Smooth muscle cell of bladder (primary cell): ENCODE results near the gene OR52L1. TPM values are rescaled to one million over a fixed set of nuclear protein-coding genes. Genes with fewer than 3 reads are reported as not detected.

Experiments
- total RNA-seq: library from RNA; depleted of rRNA; stranded (reverse); fragments of >200 nt; gene quantifications from 2 replicates; pipeline ENCODE4 v1.2.3, GENCODE V29; 2014

The OR52L1 gene
- not detected in 2 replicates for total RNA-seq

DNA sequence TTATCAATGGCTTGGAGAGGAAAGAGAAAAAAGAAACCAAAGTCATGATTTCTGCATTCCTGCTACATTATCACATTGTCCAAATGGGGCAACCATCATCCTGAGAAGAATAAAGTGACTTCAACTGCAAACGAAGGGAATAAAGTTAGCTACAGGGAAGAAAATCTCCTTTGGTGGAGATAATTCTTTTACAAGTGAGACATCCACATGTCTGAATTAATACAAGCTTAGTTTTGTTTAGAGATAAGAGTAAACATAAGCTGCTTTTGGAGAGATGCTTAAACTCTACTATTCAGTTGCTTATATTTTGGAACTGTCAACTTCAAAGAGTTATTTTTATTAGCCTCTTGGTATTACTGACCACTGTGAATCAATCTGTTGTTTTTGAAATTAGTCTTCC, at the start of gene OR52L1:
OR52L1 (minus strand) TSS at position 101 of the 400 bp plus-strand sequence; CDS start at position 46, 55 bp downstream.

GRCh38 chr11:6030708-6031405, 44.1 kb upstream of the OR52L1 start, which contains the start of gene OR56A1:
OR56A1 (minus strand) TSS chr11:6030758; CDS start chr11:6027692, 3,066 bp downstream.

DNA sequence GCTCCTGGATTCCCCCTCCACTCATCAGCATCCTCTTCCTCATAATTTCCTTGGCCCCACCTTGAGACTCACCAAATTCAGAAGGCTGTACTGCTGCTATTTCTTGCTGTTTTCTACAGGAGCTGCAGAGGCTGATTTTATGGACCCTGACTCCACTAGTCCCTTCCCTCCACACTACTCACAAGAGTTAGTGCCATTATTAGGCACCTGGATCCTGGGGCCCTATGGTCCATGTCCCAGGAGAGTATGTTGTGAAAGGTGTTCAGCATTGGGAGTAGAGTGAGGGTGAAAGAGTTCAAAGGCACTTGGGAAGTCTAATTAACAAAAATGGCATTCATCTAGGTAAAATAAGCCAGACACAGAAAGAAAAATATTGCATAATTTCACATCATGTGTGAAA, 20.1 kb upstream of the OR52L1 start, which contains the start of gene OR56A4:
OR56A4 (minus strand) TSS at position 101 of the 400 bp plus-strand sequence. CDS start 3,954 bp downstream, outside the sequence.

DNA sequence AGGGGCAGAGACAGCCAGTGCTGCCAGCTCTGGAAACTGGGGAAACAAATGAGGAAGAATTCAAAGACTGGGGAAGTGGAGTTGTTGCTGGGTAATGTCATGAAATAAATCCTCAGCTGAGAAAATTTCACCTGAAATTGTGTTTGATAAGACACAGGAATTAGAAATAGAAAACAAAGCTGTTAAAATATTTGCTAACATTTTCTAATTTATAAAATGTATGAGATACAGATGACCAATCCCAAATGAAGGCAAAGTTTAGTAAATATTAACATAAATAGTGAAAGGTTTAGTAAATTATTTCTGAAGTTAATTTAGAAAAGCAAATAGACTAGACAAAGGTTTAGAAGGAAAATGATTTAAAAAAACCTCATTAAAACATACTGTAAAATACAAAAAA, 18.4 kb downstream of the OR52L1 start, which contains the start of gene OR56A5:
OR56A5 (minus strand) TSS at position 101 of the 400 bp plus-strand sequence; CDS start at position 101, 0 bp downstream.

GRCh38 chr11:5941951-5942350, 44.8 kb downstream of the OR52L1 start, which contains the start of gene OR56A3:
OR56A3 (plus strand) TSS chr11:5942251; CDS start chr11:5947347, 5,096 bp downstream.

Other genes starting within 250 kb of the OR52L1 start
- not detected in 2 replicates for gene OR52N4, start 232.7 kb downstream of the OR52L1 start, total RNA-seq
- gene OR52N5, start 203.6 kb downstream of the OR52L1 start, total RNA-seq = not detected in 2 replicates
- not detected in 2 replicates for gene OR52N1, start 195.7 kb downstream of the OR52L1 start, total RNA-seq
- gene OR52N2, start 178.1 kb downstream of the OR52L1 start, total RNA-seq = not detected in 2 replicates
- not detected in 2 replicates for gene OR52E6, start 145.1 kb downstream of the OR52L1 start, total RNA-seq
- not detected in 2 replicates for gene OR52E8, start 129.3 kb downstream of the OR52L1 start, total RNA-seq
- not detected in 2 replicates for gene OR52E4, start 106.4 kb downstream of the OR52L1 start, total RNA-seq
- gene OR52E5, start 93.8 kb downstream of the OR52L1 start, total RNA-seq = not detected in 2 replicates
- gene OR56A3, start 44.7 kb downstream of the OR52L1 start, total RNA-seq = not detected in 2 replicates
- not detected in 2 replicates for gene OR56A5, start 18.5 kb downstream of the OR52L1 start, total RNA-seq
- gene OR56A4, start 20.0 kb upstream of the OR52L1 start, total RNA-seq = not detected in 2 replicates
- not detected in 2 replicates for gene OR56A1, start 43.8 kb upstream of the OR52L1 start, total RNA-seq
- not detected in 2 replicates for gene OR56B4, start 120.7 kb upstream of the OR52L1 start, total RNA-seq
- not detected in 2 replicates for gene OR52B2, start 183.3 kb upstream of the OR52L1 start, total RNA-seq
- gene OR52W1, start 212.2 kb upstream of the OR52L1 start, total RNA-seq = not detected in 2 replicates
- gene C11orf42, start 218.6 kb upstream of the OR52L1 start, total RNA-seq = not detected in 2 replicates
- gene FHIP1B, start 247.7 kb upstream of the OR52L1 start, total RNA-seq = 5.1 and 7.8 TPM in 2 replicates